Parathyroid adenoma (tissue), 2 donors: ENCODE results near the gene TRAM2.

Source experiments
- H2AFZ ChIP-seq: fragments of 300-600 bp; sonication (generic); one replicate; pipeline ENCODE4 v1.7.0; 2017; ENCODE audit warnings: antibody characterized with exemption, mild to moderate bottlenecking
- H3K27ac ChIP-seq: fragments of 300-600 bp; sonication (generic); one replicate; pipeline ENCODE4 v1.7.0; 2017
- H3K27me3 ChIP-seq: fragments of 300-600 bp; sonication (generic); one replicate; pipeline ENCODE4 v1.7.0; 2017; ENCODE audit warnings: low read length; ENCODE audit not compliant: control insufficient read depth, insufficient read depth
- H3K36me3 ChIP-seq: fragments of 300-600 bp; sonication (generic); one replicate; pipeline ENCODE4 v1.7.0; 2017; ENCODE audit warnings: low read length; ENCODE audit not compliant: control insufficient read depth, insufficient read depth
- H3K4me1 ChIP-seq: fragments of 300-600 bp; sonication (generic); one replicate; pipeline ENCODE4 v1.7.0; 2017; ENCODE audit warnings: control low read depth
- H3K4me2 ChIP-seq: fragments of 300-600 bp; sonication (generic); one replicate; pipeline ENCODE4 v1.7.0; 2017; ENCODE audit warnings: low read length
- H3K4me3 ChIP-seq: fragments of 300-600 bp; sonication (generic); one replicate; pipeline ENCODE4 v1.7.0; 2017; ENCODE audit warnings: low read depth, low read length
- H3K79me2 ChIP-seq: fragments of 300-600 bp; sonication (generic); one replicate; pipeline ENCODE4 v1.7.0; 2017; ENCODE audit warnings: control low read depth
- H3K9ac ChIP-seq: fragments of 300-600 bp; sonication (generic); one replicate; pipeline ENCODE4 v1.7.0; 2017; ENCODE audit warnings: mild to moderate bottlenecking
- H3K9me3 ChIP-seq: fragments of 300-600 bp; sonication (generic); one replicate; pipeline ENCODE4 v1.7.0; 2017; ENCODE audit warnings: low read length; ENCODE audit not compliant: control insufficient read depth
- TF ChIP-seq, protein P1 (sequence below): fragments of 300-600 bp; sonication (generic); IDR thresholded peaks from one replicate; pipeline ENCODE4 v1.7.0; 2017; ENCODE audit warnings: antibody characterized with exemption, mild to moderate bottlenecking
- donor health status: primary hyperparathyroidism.

Gene TRAM2

DNA sequence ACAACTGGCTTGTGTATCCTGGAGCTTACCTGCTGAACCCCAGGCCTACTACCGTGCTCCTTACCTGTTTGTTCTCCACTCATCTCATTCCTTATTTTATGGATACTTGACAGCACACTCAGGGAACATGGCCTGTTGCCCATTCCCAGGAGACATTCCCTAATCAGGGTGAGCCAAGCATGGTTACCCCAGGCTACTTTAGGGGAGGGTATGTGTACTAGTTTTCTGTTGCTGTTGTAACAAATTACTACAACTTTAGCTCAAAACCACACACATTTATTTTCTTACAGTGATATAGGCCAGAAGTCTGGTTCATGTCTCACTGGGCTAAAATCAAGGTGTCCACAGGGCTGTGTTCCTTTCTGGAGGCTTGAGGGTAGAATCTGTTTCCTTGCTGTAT, 15.0 kb upstream of the TRAM2 start:
- Histone ChIP-seq H3K27ac (no peak overlapping the region), H3K4me2 (no peak overlapping the region), H3K4me3 (no peak overlapping the region), H3K36me3 (no peaks in the 10 kb centered on the region), H3K9me3 (no peaks in the 10 kb centered on the region), H3K27me3 (no peaks in the 10 kb centered on the region), H2AFZ (no peak overlapping the region), H3K79me2 (no peaks in the 10 kb centered on the region), H3K4me1 (peaks cover 31% of the 10 kb centered on the region), H3K9ac (no peak overlapping the region)
- TF ChIP-seq, protein P1, sequence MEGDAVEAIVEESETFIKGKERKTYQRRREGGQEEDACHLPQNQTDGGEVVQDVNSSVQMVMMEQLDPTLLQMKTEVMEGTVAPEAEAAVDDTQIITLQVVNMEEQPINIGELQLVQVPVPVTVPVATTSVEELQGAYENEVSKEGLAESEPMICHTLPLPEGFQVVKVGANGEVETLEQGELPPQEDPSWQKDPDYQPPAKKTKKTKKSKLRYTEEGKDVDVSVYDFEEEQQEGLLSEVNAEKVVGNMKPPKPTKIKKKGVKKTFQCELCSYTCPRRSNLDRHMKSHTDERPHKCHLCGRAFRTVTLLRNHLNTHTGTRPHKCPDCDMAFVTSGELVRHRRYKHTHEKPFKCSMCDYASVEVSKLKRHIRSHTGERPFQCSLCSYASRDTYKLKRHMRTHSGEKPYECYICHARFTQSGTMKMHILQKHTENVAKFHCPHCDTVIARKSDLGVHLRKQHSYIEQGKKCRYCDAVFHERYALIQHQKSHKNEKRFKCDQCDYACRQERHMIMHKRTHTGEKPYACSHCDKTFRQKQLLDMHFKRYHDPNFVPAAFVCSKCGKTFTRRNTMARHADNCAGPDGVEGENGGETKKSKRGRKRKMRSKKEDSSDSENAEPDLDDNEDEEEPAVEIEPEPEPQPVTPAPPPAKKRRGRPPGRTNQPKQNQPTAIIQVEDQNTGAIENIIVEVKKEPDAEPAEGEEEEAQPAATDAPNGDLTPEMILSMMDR = no peak

DNA sequence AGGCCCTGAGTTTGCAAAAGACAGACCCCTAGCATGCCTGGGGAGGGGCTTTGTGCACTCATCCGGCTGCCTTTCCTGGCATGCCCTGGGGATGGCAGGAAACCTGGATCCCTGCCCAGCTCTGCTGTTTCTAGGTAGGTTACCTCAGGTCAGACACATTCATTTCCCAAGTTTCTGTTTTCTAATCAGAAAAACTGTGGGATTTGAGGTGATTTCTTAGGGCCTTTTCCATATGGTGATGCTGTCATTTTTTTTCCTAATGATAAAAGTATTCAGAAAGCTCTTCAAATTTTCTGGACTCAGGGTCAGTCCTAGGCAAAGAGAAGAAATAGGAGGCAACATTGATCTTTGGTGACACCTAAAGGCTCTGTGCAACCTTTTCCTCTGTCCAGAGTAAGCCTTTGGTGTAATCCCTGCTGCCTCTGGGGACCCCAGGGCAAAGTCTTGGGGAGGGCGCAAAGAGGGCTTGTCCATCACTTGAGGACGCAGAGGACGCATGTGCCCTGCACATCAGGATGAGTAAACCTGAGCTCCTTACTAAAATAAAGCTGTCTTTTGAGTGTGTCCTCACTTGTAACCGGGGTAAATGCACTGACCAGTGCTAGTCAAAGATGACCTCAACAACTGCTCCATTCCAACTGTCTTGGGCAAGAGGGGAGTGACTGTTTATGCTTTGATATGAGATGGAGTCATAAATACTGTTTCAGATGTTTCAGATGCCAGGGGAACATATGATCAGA, 13.5 kb upstream of the TRAM2 start:
- TF ChIP-seq, protein P1 = no peak
- no peaks in the 10 kb centered on the region for H3K36me3 ChIP-seq
- H3K4me1 ChIP-seq = peaks cover 26% of the 10 kb centered on the region
- H3K27ac ChIP-seq = no peak overlapping the region
- H2AFZ ChIP-seq = peak overlapping the region; percentile 5
- H3K4me3 ChIP-seq = no peak overlapping the region
- no peak overlapping the region for H3K9ac ChIP-seq
- peak overlapping the region; percentile 13 for H3K4me2 ChIP-seq
- no peaks in the 10 kb centered on the region for H3K27me3 ChIP-seq
- H3K79me2 ChIP-seq = no peaks in the 10 kb centered on the region
- H3K9me3 ChIP-seq = no peaks in the 10 kb centered on the region

DNA sequence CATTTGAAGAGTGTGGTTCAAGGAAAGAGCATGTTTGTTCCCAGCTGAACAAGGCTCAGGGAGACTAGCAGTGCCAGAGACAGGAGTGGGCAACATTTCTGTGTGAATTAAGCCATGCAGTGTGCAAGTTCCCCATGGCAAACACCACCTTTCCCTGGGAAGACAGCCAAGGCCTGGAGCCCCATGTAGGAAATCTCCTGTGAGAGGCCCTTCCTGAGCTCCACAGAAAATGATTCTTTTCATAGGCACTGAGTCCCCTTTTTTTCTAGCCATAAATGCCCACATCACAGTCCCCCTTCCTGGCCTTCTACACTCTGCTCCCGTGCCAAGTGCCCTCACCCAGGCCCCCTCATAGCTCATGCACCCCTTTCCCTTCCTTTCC, 11.8 kb upstream of the TRAM2 start:
- Histone ChIP-seq H3K9ac (no peak overlapping the region), H3K27ac (peak overlapping the region; percentile 50)

DNA sequence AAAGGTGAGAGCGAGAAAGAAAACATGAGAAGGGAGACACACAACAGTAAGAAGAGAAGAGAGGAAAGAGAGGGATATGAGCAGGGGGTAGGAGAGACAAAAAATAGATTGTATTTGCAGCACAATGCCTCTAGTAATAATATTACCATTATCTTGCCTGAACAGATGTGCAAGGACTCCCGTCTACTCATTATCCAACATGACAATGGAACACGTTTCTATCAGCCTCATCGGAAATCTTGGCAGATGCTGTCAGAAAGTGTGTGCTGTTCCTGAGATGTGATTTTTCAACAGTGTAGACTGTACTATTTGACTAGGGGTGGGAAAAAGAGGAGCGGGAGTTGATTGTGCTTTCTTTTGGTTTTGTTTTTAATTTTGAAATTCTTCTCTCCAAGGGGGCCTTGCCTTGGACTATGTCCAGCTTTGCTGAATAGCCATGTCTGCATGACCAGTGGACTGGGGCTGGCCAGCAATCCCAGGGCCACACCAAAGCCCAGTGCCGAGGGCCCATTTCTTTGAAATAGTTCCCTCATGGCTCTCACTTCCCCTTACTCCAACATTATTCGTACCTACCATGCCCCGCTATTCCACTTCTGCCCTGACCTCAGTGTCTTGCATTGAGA, 11.3 kb upstream of the TRAM2 start:
- H2AFZ ChIP-seq = peak overlapping the region; percentile 69
- H3K4me2 ChIP-seq = no peak overlapping the region
- no peaks in the 10 kb centered on the region for H3K36me3 ChIP-seq
- TF ChIP-seq, protein P1 = no peak
- no peak overlapping the region for H3K4me3 ChIP-seq
- H3K9ac ChIP-seq = no peak overlapping the region
- peak overlapping the region; percentile 50 for H3K27ac ChIP-seq
- H3K27me3 ChIP-seq = no peaks in the 10 kb centered on the region
- H3K79me2 ChIP-seq = no peaks in the 10 kb centered on the region
- H3K9me3 ChIP-seq = no peaks in the 10 kb centered on the region
- H3K4me1 ChIP-seq = peaks cover 18% of the 10 kb centered on the region

More for the DNA sequence above, 11.8 kb upstream of the TRAM2 start:
- H3K36me3 ChIP-seq = no peaks in the 10 kb centered on the region
- H3K27me3 ChIP-seq = no peaks in the 10 kb centered on the region
- H3K79me2 ChIP-seq = no peaks in the 10 kb centered on the region
- H3K4me1 ChIP-seq = peaks cover 18% of the 10 kb centered on the region
- peak overlapping the region; percentile 69 for H2AFZ ChIP-seq
- no peaks in the 10 kb centered on the region for H3K9me3 ChIP-seq
- TF ChIP-seq, protein P1 = no peak
- H3K4me3 ChIP-seq = no peak overlapping the region
- H3K4me2 ChIP-seq = no peak overlapping the region
